Body of pancreas (tissue), 4 donors: ENCODE measurements around the gene C8B.

ENCODE experiments used
- CTCF ChIP-seq, 7 experiments: fragments of 450-650 bp in 4 of 7; fragments of 200-600 bp in 3 of 7; sonication (generic) in 3 of 7; IDR thresholded peaks; one replicate each; pipeline ENCODE4 v1.5.1; 2016 to 2019; ENCODE audit warnings: antibody characterized with exemption in 7 of 7
- POLR2A ChIP-seq, 3 donors: fragments of 450-650 bp; IDR thresholded peaks; one replicate each; pipeline ENCODE4 v1.6.1; 2016; ENCODE audit warnings: antibody characterized with exemption in 3 of 3, mild to moderate bottlenecking in 2 of 3

- TF ChIP-seq CTCF (IDR thresholded peaks at IDR 0.05), result no peak
- no peak for TF ChIP-seq POLR2A (IDR thresholded peaks at IDR 0.05)
These were observed 54.5 kb downstream of the C8B start for GRCh38 chr1:56911098-56911938.
